Measurements from ENCODE around the gene TMC4. TPM values are rescaled to one million over a fixed set of nuclear protein-coding genes. Genes with fewer than 3 reads are reported as not detected.

TMC4 gene
- total and polyA plus RNA-seq, 12 donors: 0.59 to 11.6 (median 2.1) TPM

DNA sequence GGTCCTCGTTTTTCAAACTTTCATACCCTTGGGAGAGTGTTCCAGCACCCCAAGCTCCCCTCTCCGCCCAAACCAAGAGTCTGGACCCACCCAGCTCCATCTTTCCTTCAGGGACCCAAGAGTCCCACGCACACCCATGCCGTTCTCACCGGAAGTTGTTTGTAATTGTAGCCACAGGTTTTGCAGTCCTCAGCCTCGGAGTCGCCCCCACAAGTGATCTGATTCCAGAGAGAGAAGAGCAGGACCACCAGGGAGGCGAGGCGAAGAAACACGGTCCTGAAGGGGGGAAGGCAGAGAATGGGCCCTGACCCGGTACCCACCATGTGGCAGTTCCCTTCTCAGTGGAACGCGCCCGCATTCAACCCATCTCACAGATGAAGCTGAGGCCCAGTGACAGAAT is 10.1 kb downstream of the TMC4 start:
- WGBS, 2 donors: 70 to 77% methylated on average over 14 of the region's 14 CpGs
- TF ChIP-seq, protein P1, sequence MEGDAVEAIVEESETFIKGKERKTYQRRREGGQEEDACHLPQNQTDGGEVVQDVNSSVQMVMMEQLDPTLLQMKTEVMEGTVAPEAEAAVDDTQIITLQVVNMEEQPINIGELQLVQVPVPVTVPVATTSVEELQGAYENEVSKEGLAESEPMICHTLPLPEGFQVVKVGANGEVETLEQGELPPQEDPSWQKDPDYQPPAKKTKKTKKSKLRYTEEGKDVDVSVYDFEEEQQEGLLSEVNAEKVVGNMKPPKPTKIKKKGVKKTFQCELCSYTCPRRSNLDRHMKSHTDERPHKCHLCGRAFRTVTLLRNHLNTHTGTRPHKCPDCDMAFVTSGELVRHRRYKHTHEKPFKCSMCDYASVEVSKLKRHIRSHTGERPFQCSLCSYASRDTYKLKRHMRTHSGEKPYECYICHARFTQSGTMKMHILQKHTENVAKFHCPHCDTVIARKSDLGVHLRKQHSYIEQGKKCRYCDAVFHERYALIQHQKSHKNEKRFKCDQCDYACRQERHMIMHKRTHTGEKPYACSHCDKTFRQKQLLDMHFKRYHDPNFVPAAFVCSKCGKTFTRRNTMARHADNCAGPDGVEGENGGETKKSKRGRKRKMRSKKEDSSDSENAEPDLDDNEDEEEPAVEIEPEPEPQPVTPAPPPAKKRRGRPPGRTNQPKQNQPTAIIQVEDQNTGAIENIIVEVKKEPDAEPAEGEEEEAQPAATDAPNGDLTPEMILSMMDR (IDR thresholded peaks at IDR 0.05): no peak

DNA sequence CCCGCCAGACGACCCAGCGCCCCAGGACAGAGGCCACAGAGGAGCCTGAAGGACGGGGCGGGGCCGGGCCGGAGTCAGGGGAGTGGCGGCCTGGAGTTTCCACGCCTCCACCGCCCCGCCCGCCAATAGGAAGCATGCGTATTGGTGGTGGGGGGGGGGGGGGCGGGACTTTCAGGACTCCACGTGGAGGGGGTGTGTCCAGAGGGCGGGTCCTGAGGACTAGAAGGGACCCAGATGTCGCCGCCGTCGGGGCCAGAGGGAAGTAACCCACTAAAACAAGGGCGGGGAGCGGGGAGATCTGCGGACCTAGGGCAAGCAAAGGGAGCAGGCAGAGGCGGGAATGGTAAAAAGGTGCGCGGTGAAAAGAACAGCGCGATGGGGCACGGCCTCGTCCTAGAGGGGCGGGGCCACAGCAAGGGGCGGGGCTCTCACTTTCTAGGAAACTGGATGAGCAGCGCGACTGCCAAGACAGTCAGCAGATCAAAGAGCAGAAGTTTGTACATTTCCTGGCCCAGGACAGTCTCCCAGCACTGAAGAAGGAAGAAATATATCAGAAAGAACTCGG is 10.6 kb downstream of the TMC4 start:
- H3K36me3 ChIP-seq: peaks cover 0 to 12% (median 9%) of the 10 kb centered on the region in 9 donors
- H3K27ac ChIP-seq: peak overlapping the region in 1 of 10 donors; percentile 73
- peak overlapping the region in 9 of 10 donors; percentile 5 to 56 (median 45) for H3K4me3 ChIP-seq
- H3K4me1 ChIP-seq: peaks cover 4 to 59% (median 37%) of the 10 kb centered on the region in 9 donors
- ATAC-seq (peak; percentile 16 to 52 (median 44)), DNase-seq (peak; percentile 82 to 86)
- TF ChIP-seq, protein P1 (IDR thresholded peaks at IDR 0.05): no peak
- intact Hi-C loops (cut with DNase I): loop anchor here in 1 of 10 donors (5.0 kb wide), 1 partner anchor 40 kb away; the partner anchor contains the start of gene RPS9
- 5 to 6% methylated on average over 35 of the region's 35 CpGs for WGBS, 2 donors
- H3K27me3 ChIP-seq: peaks cover 0 to 20% (median 13%) of the 10 kb centered on the region in 7 donors
- H3K9me3 ChIP-seq: no peaks in the 10 kb centered on the region

More for the DNA sequence above, 10.1 kb downstream of the TMC4 start:
- peak overlapping the region in 7 of 10 donors; percentile 40 to 56 (median 47) for H3K4me3 ChIP-seq
- ATAC-seq (no peak), DNase-seq (no peak)
- H3K27ac ChIP-seq: peak overlapping the region in 2 of 10 donors; percentile 19 to 73
- peaks cover 0 to 26% (median 15%) of the 10 kb centered on the region in 7 donors for H3K27me3 ChIP-seq
- H3K4me1 ChIP-seq: peaks cover 4 to 57% (median 37%) of the 10 kb centered on the region in 9 donors
- no peaks in the 10 kb centered on the region for H3K9me3 ChIP-seq
- intact Hi-C loops (cut with DNase I): loop anchor here in 1 of 10 donors (5.0 kb wide), 1 partner anchor 39 kb away; the partner anchor contains the start of gene RPS9
- peaks cover 0 to 7% (median 4%) of the 10 kb centered on the region in 9 donors for H3K36me3 ChIP-seq

DNA sequence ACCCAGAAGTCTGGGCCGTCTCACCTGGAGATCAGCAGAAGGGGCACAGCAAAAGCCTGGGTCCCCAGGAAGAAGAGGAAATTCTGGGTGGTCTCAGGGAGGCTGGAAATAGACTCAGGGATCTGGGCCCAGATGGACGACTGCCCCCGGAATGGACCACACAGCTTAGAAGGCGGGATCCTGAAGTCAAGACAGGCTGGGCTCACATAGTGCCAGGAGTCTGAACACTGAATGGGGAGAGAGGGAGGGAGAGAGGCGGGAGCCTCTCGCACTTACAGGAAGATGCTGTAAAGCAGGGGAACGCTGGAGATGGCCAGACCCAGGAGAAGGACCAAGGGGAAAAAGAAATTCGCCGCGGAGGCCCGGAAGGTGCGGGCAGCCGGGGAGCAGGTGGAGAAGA is 12.1 kb downstream of the TMC4 start:
- peak overlapping the region in 6 of 10 donors; percentile 58 to 76 (median 70) for H3K4me3 ChIP-seq
- H3K4me1 ChIP-seq: peaks cover 4 to 59% (median 37%) of the 10 kb centered on the region in 9 donors
- intact Hi-C loops (cut with DNase I): loop anchor here in 1 of 10 donors (5.0 kb wide), 1 partner anchor 41 kb away; the partner anchor contains the start of gene RPS9
- WGBS, 2 donors: 45 to 52% methylated on average over 13 of the region's 13 CpGs
- peak overlapping the region in 6 of 10 donors; percentile 70 to 88 (median 82) for H3K27ac ChIP-seq
- H3K27me3 ChIP-seq: peaks cover 0 to 16% (median 8%) of the 10 kb centered on the region in 7 donors
- TF ChIP-seq, protein P1 (IDR thresholded peaks at IDR 0.05): no peak
- peaks cover 0 to 27% (median 24%) of the 10 kb centered on the region in 9 donors for H3K36me3 ChIP-seq
- DNase-seq: no peak
- no peaks in the 10 kb centered on the region for H3K9me3 ChIP-seq
- no peak for ATAC-seq

DNA sequence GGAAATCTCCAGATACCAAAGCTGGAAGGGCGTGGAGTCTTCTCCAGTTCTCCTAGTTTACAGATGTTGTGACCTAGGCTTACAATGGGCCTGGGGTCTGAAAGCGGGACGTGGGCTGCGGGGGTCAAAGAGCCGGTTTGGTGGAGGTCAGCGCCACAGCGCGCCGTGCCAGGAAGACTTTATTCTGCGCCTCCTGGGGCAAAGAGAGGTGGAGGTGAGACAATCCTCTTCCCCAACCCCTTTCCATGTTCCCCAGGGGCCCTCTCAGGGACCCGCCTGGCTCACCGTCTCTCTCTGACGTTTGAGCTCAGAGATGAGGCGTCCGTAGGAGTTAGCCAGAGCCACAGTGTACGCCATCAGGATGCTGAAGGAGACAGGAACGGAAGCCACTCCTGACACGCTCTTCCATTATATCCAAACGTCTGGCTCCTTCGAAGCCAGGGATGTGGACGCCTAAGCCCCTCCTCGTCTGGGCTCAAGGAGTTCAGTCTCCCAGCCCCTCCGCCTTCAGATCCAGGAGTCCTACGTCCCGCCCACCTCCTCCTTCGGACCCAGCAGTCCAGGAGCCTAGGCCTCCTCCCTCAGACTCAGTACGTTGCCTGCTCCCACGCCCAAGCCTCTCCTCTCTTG is 12.7 kb downstream of the TMC4 start:
- H3K4me3 ChIP-seq: peak overlapping the region; percentile 16 to 76 (median 62)
- DNase-seq (no peak), ATAC-seq (no peak)
- peaks cover 4 to 59% (median 37%) of the 10 kb centered on the region in 9 donors for H3K4me1 ChIP-seq
- 1 to 3% methylated on average over 28 of the region's 28 CpGs for WGBS, 2 donors
- peaks cover 0 to 32% (median 30%) of the 10 kb centered on the region in 9 donors for H3K36me3 ChIP-seq
- peak overlapping the region in 9 of 10 donors; percentile 38 to 95 (median 80) for H3K27ac ChIP-seq
- H3K27me3 ChIP-seq: peaks cover 0 to 13% (median 8%) of the 10 kb centered on the region in 7 donors
- intact Hi-C loops (cut with DNase I): loop anchor here in 1 of 10 donors (5.0 kb wide), 1 partner anchor 42 kb away; the partner anchor contains the start of gene RPS9
- TF ChIP-seq, protein P1 (IDR thresholded peaks at IDR 0.05): no peak
- no peaks in the 10 kb centered on the region for H3K9me3 ChIP-seq
